Panc1 (cell line): Measurements from ENCODE around the gene CEP83.

Experiments used
- CTCF ChIP-seq: fragments of 450-650 bp; IDR thresholded peaks from 2 replicates; pipeline ENCODE4 v1.5.1; 2017; ENCODE audit warnings: mild to moderate bottlenecking
- POLR2AphosphoS5 ChIP-seq: IDR thresholded peaks from 2 replicates; pipeline ENCODE4 v1.6.1; 2012; ENCODE audit warnings: mild to moderate bottlenecking, low read depth, low read length, moderate library complexity
- REST ChIP-seq, 2 experiments: IDR thresholded peaks; 2 replicates each; pipeline ENCODE4 v1.6.1; 2011 to 2012; ENCODE audit warnings: low read depth in 2 of 2, control low read depth in 1 of 2, low read length in 1 of 2, mild to moderate bottlenecking in 1 of 2, moderate library complexity in 1 of 2; ENCODE audit not compliant: insufficient read depth in 1 of 2
- SIN3A ChIP-seq: IDR thresholded peaks from 2 replicates; pipeline ENCODE4 v1.6.1; 2012; ENCODE audit warnings: low read depth, mild to moderate bottlenecking, low read length, moderate library complexity, borderline replicate concordance; ENCODE audit not compliant: insufficient read depth
- TCF7L2 ChIP-seq: IDR thresholded peaks from 2 replicates; pipeline ENCODE4 v1.6.1; 2011; ENCODE audit warnings: mild to moderate bottlenecking, low read depth, low read length, inconsistent platforms

- TF ChIP-seq CTCF (no peak), POLR2AphosphoS5 (no peak), REST (IDR thresholded peaks at IDR 0.05; ENCODE audit: insufficient read depth in 1 of 2, low read depth in 2 of 2, low read length in 1 of 2) (no peak), SIN3A (no peak), TCF7L2 (no peak)
These were observed 44.7 kb upstream of the CEP83 start for GRCh38 chr12:94504386-94504785.
